ENCODE measurements around the gene KRT17. TPM values are rescaled to one million over a fixed set of nuclear protein-coding genes. Genes with fewer than 3 reads are reported as not detected.
A peak's percentile ranks its signal among the peaks of the same experiment; 100 is the strongest.

KRT17 gene
- total RNA-seq, 1 experiment from 2014 or later: 1.5 TPM

DNA sequence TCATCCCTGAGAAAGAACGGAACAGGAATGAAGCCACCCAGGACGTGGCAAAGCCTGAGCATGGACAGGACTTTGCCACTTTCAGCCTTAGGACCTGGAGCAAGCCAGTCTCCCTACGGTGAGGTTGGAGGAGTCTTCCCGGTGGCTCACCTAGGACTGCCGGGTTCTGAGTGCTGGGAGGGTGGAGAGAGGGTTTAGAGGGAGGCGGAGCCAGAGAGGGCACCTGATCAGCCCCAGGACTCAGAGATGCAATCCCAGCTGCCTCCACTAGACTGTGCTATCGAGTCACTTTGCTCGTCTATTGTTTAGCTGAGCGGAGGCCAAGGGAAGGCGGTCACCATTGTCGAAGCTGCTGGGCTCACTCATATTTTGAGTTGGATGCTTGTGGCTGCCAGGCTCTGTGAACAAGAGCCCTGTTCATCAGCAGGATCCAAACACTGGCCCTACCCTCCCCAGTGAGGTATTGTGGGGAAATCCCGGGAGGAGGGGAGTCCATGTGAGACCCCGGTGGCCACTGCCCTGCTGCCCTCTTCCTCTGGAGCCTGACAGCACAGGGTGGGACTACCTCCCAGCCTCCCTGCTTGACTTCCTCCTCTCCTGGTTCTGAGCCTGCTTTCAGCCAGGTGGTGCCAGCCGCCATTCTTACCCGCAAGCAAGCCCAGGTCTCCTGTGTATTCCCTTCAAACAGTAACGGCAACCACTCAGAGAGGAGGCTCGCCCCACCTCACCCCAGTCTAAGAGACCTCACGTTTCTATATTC lies 44.7 kb downstream of the KRT17 start:
- H3T11ph ChIP-seq (ENCODE audit: low read length): no peak overlapping the region
- peak overlapping the region; percentile 82 for H2AFZ ChIP-seq (ENCODE audit: low read length)
- no peaks in the 10 kb centered on the region for H3K79me2 ChIP-seq (ENCODE audit: insufficient read depth, low read length)
- H3K4ac ChIP-seq (ENCODE audit: low read depth, low read length): no peak overlapping the region
- no peaks in the 10 kb centered on the region for H3K9me3 ChIP-seq (ENCODE audit: control insufficient read depth, low read depth, low read length)
- peak overlapping the region; percentile 1 for H4K5ac ChIP-seq (ENCODE audit: insufficient read length, low read depth, low read length)
- H4K8ac ChIP-seq (replicated peaks; ENCODE audit: insufficient read length, low read depth, low read length): no peak overlapping the region
- H3K9me3 Mint-ChIP-seq: peaks cover 0 to 4% of the 10 kb centered on the region in 2 experiments; a peak in 1 of 5 replicates
- TF ChIP-seq CTCF (conservative IDR thresholded peaks at IDR 0.05): peak; percentile 89
- H4K20me1 ChIP-seq (ENCODE audit: control insufficient read depth, insufficient read depth, insufficient read length): no peaks in the 10 kb centered on the region
- no peak overlapping the region for H2BK15ac ChIP-seq (ENCODE audit: low read depth, low read length)
- no peak overlapping the region for H3K4me3 Mint-ChIP-seq
- H3K27ac ChIP-seq (ENCODE audit: insufficient read length, low read depth, low read length): no peak overlapping the region
- H3K9ac ChIP-seq (ENCODE audit: extremely low read depth, insufficient read length, low read length): no peak overlapping the region
- H2BK20ac ChIP-seq (ENCODE audit: low read depth, low read length, poor library complexity, severe bottlenecking): no peak overlapping the region
- H2BK5ac ChIP-seq (ENCODE audit: insufficient read length, low read length): no peak overlapping the region
- H2AK5ac ChIP-seq (ENCODE audit: insufficient read length, low read length): no peak overlapping the region
- no peaks in the 10 kb centered on the region; the same call in 1 of the 2 replicates for H3K4me1 ChIP-seq (ENCODE audit: insufficient read depth, low read length)
- no peaks in the 10 kb centered on the region; a peak in 1 of 7 replicates for H3K36me3 Mint-ChIP-seq (ENCODE audit: insufficient read depth in 1 of 3, low read depth in 3 of 3)
- H3K18ac ChIP-seq (ENCODE audit: insufficient read length, low read depth, low read length): peak overlapping the region; percentile 22
- H3K27ac Mint-ChIP-seq: 0 out of 7 replicates have a peak overlapping the region, but pooled peaks of 1 of the 3 experiments have one; percentile 59
- H2BK120ac ChIP-seq (ENCODE audit: low read depth, low read length, poor library complexity, severe bottlenecking): no peak overlapping the region
- H3K27me3 ChIP-seq (ENCODE audit: insufficient read depth, low read length): no peaks in the 10 kb centered on the region
- H3K23me2 ChIP-seq (ENCODE audit: insufficient read length, low read depth, low read length, poor library complexity, severe bottlenecking): no peaks in the 10 kb centered on the region
- peak overlapping the region; percentile 50 for H3K14ac ChIP-seq (ENCODE audit: insufficient read depth, low read length)
- no peaks in the 10 kb centered on the region for H3K79me1 ChIP-seq (ENCODE audit: insufficient read depth, low read depth, low read length, poor library complexity, severe bottlenecking)
- no CpG with 5 or more reads among the region's 18 CpGs for WGBS (ENCODE audit: extremely low coverage, insufficient read length, low lambda C conversion rate)
- no peak overlapping the region for H3K23ac ChIP-seq (ENCODE audit: insufficient read length, low read depth, low read length)
- peak; percentile 98 for DNase-seq
- H3K27me3 Mint-ChIP-seq (ENCODE audit: low read depth): peaks cover 39% of the 10 kb centered on the region
- H3K56ac ChIP-seq (ENCODE audit: insufficient read length, low read depth, low read length): no peak overlapping the region
- H4K91ac ChIP-seq (ENCODE audit: insufficient read length, low read depth, low read length): no peak overlapping the region
- H2BK12ac ChIP-seq (ENCODE audit: insufficient read length, low read depth, low read length): no peak overlapping the region
- H3K4me1 Mint-ChIP-seq: peaks cover 9 to 13% of the 10 kb centered on the region in 2 experiments
- no peak overlapping the region for H3K4me2 ChIP-seq (ENCODE audit: insufficient read depth, insufficient read length, low read length)
